HG03045 (cell line): ENCODE results near the gene CDH4.

Experiments used
- ATAC-seq: cut with Tn5 transposase; IDR thresholded peaks from one replicate; pipeline ENCODE4 v1.9.1; 2021; ENCODE audit warnings: mild to moderate bottlenecking, moderate library complexity; ENCODE audit not compliant: unreplicated experiment

Gene CDH4

GRCh38 chr20:61613917-61614705 is 362.1 kb downstream of the CDH4 start:
- no peak for ATAC-seq

GRCh38 chr20:61614706-61615100 is 362.6 kb downstream of the CDH4 start:
- no peak for ATAC-seq

- no peak for ATAC-seq
Measured at GRCh38 chr20:61615806-61616205, 363.7 kb downstream of the CDH4 start.

- ATAC-seq: no peak
Measured at GRCh38 chr20:61619751-61620150, 367.7 kb downstream of the CDH4 start.

GRCh38 chr20:61620174-61620573 is 368.1 kb downstream of the CDH4 start:
- ATAC-seq: no peak

GRCh38 chr20:61621035-61621730 is 369.1 kb downstream of the CDH4 start:
- no peak for ATAC-seq

GRCh38 chr20:61621852-61622251 is 369.8 kb downstream of the CDH4 start:
- no peak for ATAC-seq

- ATAC-seq: no peak
Measured at GRCh38 chr20:61623451-61623850, 371.4 kb downstream of the CDH4 start.

- no peak for ATAC-seq
Measured at GRCh38 chr20:61625246-61625645, 373.2 kb downstream of the CDH4 start.

GRCh38 chr20:61626412-61626811 is 374.4 kb downstream of the CDH4 start:
- ATAC-seq: no peak

GRCh38 chr20:61627791-61628415 is 375.8 kb downstream of the CDH4 start:
- no peak for ATAC-seq

- no peak for ATAC-seq
Measured at GRCh38 chr20:61628480-61628879, 376.4 kb downstream of the CDH4 start.

- ATAC-seq: no peak
Measured at GRCh38 chr20:61628901-61629601, 377.0 kb downstream of the CDH4 start.

GRCh38 chr20:61629602-61630390 is 377.7 kb downstream of the CDH4 start:
- no peak for ATAC-seq

GRCh38 chr20:61630391-61630650 is 378.3 kb downstream of the CDH4 start:
- no peak for ATAC-seq

GRCh38 chr20:61630816-61631215 is 378.8 kb downstream of the CDH4 start:
- ATAC-seq: no peak

GRCh38 chr20:61631751-61632150 is 379.7 kb downstream of the CDH4 start:
- no peak for ATAC-seq

GRCh38 chr20:61633004-61633403 is 380.9 kb downstream of the CDH4 start:
- ATAC-seq: no peak

- ATAC-seq: no peak
Measured at GRCh38 chr20:61634376-61635145, 382.5 kb downstream of the CDH4 start.
